K562 (cell line): ENCODE measurements around the gene CACNA1A. TPM values are rescaled to one million over a fixed set of nuclear protein-coding genes. Genes with fewer than 3 reads are reported as not detected.

Experiments
- ATAC-seq: fragments of 200-7000 bp; cut with Tn5 transposase; 3 replicates; pipeline ENCODE4 v1.9.1; 2020; ENCODE audit warnings: moderate library complexity
- BruUV-seq: library from RNA; stranded (reverse); fragments of 400-500 nt; replicated peaks from 2 replicates; lab custom pipeline; 2021; lab: Mats Ljungman, UMichigan
- CTCF ChIA-PET: fragments of 300-600 bp; formaldehyde crosslinking; extraction: SDS; loops from one replicate; lab custom pipeline; 2021; ENCODE audit warnings: low intra/inter-chr PET ratio; lab: Yijun Ruan, JAX
- POLR2A ChIA-PET: fragments of 300-600, 350-650 bp; sonication (Branson Sonifier 250); formaldehyde crosslinking; extraction: SDS; loops from one replicate; lab custom pipeline; 2021; ENCODE audit warnings: antibody characterized with exemption, inconsistent platforms; lab: Yijun Ruan, JAX
- DNase-seq, 4 experiments: peaks; one replicate each; pipeline versions ENCODE4 v3.0.0 to v3.0.0-alpha.2; 2011 to 2018; ENCODE audit warnings: low spot score in 3 of 4, mixed read lengths in 3 of 4; ENCODE audit errors: extremely low read depth in 1 of 4
- FAIRE-seq: peaks from 2 replicates; lab custom pipeline; 2011; peaks lifted over from hg19 to GRCh38; lab: Jason Lieb, UNC
- H2AFZ ChIP-seq: 2 replicates; pipeline ENCODE4 v1.6.0; 2011; ENCODE audit warnings: low read depth, low read length, control low read depth, inconsistent platforms
- H3K27ac ChIP-seq: fragments of 200-600 bp; 3 replicates; pipeline ENCODE4 v1.8.0; 2011; ENCODE audit warnings: low read depth, mild to moderate bottlenecking, control low read depth, inconsistent platforms, low read length, moderate library complexity, mixed read lengths; ENCODE audit errors: extremely low read depth
- H3K27me3 ChIP-seq, 2 experiments: fragments of 300-600 bp in 1 of 2; 2 replicates in 1 of 2; 3 replicates in 1 of 2; pipeline versions ENCODE4 v1.6.0 to v1.8.0; 2011; ENCODE audit warnings: inconsistent platforms in 2 of 2, low read length in 2 of 2, mild to moderate bottlenecking in 1 of 2, mixed read lengths in 1 of 2, moderate library complexity in 1 of 2; ENCODE audit not compliant: control insufficient read depth in 2 of 2, insufficient read depth in 2 of 2
- H3K36me3 ChIP-seq: fragments of 300-600 bp; 3 replicates; pipeline ENCODE4 v1.8.0; 2011; ENCODE audit warnings: mild to moderate bottlenecking, low read length, inconsistent platforms; ENCODE audit not compliant: control insufficient read depth, insufficient read depth
- H3K4me1 ChIP-seq, 2 experiments: fragments of 200-600 bp in 1 of 2; replicated peaks in 1 of 2; 2 replicates in 1 of 2; 3 replicates in 1 of 2; pipeline versions ENCODE4 v1.5.1 to v1.8.0; 2011; ENCODE audit warnings: inconsistent platforms in 2 of 2, low read length in 2 of 2, mild to moderate bottlenecking in 1 of 2, mixed read lengths in 1 of 2, moderate library complexity in 1 of 2; ENCODE audit not compliant: control insufficient read depth in 2 of 2, insufficient read depth in 2 of 2
- H3K4me2 ChIP-seq: 2 replicates; pipeline ENCODE4 v1.6.1; 2011; ENCODE audit warnings: low read length, control low read depth, inconsistent platforms, mixed read lengths; ENCODE audit not compliant: insufficient read depth
- H3K4me3 ChIP-seq: fragments of 200-600 bp; sonication (generic), shearing (Covaris generic); 2 replicates; pipeline ENCODE4 v1.5.1; 2016; ENCODE audit warnings: control low read depth, inconsistent platforms
- H3K79me2 ChIP-seq: fragments of 200-600 bp; 3 replicates; pipeline ENCODE4 v1.8.0; 2011; ENCODE audit warnings: low read length, inconsistent platforms; ENCODE audit not compliant: control insufficient read depth, insufficient read depth
- H3K9ac ChIP-seq, 2 experiments: 2 replicates each; pipeline versions ENCODE4 v1.6.0 to v1.6.1; 2011; ENCODE audit warnings: low read depth in 2 of 2, low read length in 2 of 2, control low read depth in 1 of 2, inconsistent platforms in 1 of 2, mild to moderate bottlenecking in 1 of 2, mixed read lengths in 1 of 2; ENCODE audit not compliant: insufficient read depth in 1 of 2
- H3K9me1 ChIP-seq: one replicate; pipeline ENCODE4 v1.6.0; 2011; ENCODE audit warnings: inconsistent platforms, mild to moderate bottlenecking, low read length, moderate library complexity; ENCODE audit not compliant: control insufficient read depth, insufficient read depth
- H3K9me3 ChIP-seq: replicated peaks from 2 replicates; pipeline ENCODE4 v1.5.1; 2011; ENCODE audit warnings: low read depth, low read length, inconsistent platforms; ENCODE audit not compliant: control insufficient read depth, insufficient read depth
- H4K20me1 ChIP-seq: replicated peaks from 2 replicates; pipeline ENCODE4 v1.6.1; 2011; ENCODE audit warnings: low read length, inconsistent platforms, mixed read lengths; ENCODE audit not compliant: control insufficient read depth, insufficient read depth
- CHD4 ChIP-seq: fragments of 200-600 bp; sonication (generic); IDR thresholded peaks from 3 replicates; pipeline ENCODE4 v1.6.1; 2012; ENCODE audit warnings: low read depth, mild to moderate bottlenecking, mixed read lengths, low read length, inconsistent platforms; ENCODE audit not compliant: insufficient read depth, insufficient replicate concordance, poor library complexity, severe bottlenecking
- CREBBP ChIP-seq: IDR thresholded peaks from one replicate; pipeline ENCODE4 v1.6.1; 2012; ENCODE audit warnings: low read depth, mild to moderate bottlenecking, control low read depth, inconsistent platforms, low read length
- NFYB ChIP-seq: IDR thresholded peaks from 2 replicates; pipeline ENCODE4 v1.6.1; 2011; ENCODE audit warnings: mild to moderate bottlenecking, moderate library complexity; ENCODE audit not compliant: insufficient read length; ENCODE audit errors: extremely low read depth
- RBM25 ChIP-seq: fragments of 200-400 bp; formaldehyde crosslinking; IDR thresholded peaks from 2 replicates; pipeline ENCODE4 v1.6.1; 2018; ENCODE audit warnings: low read length, low read depth, moderate library complexity; ENCODE audit not compliant: severe bottlenecking
- TFE3 ChIP-seq: fragments of 450-650 bp; formaldehyde crosslinking; IDR thresholded peaks from 2 replicates; pipeline ENCODE4 v1.4.0; 2020; ENCODE audit warnings: mild to moderate bottlenecking, mixed read lengths
- ZNF3 ChIP-seq: fragments of 250-450 bp; sonication (Bioruptor Pico); IDR thresholded peaks from 2 replicates; pipeline ENCODE4 v1.5.0; 2021; ENCODE audit warnings: mild to moderate bottlenecking, moderate library complexity
- ZNF79 ChIP-seq: fragments of 250-450 bp; sonication (Bioruptor Pico); IDR thresholded peaks from 2 replicates; pipeline ENCODE4 v1.4.0; 2020; ENCODE audit warnings: low read depth, mild to moderate bottlenecking, moderate library complexity
- WGBS: fragments of 100-300 bp; shearing (Covaris generic); methylation state at CpG from one replicate; pipeline ENCODE4 v1.1.6; 2016; ENCODE audit warnings: low coverage, mixed read lengths; ENCODE audit not compliant: insufficient coverage; ENCODE audit errors: missing lambda C conversion rate; 5-methylcytosine and 5-hydroxymethylcytosine counted together
- in situ Hi-C: fragments of 300-500 bp; cut with MboI; formaldehyde crosslinking; loops from 4 replicates; pipeline ENCODE4 v1.15.0; 2018; ENCODE audit warnings: inconsistent platforms, mixed read lengths
- intact Hi-C: fragments of 100-400 bp; cut with micrococcal nuclease; formaldehyde crosslinking; loops from 2 replicates; pipeline ENCODE4 v1.14.2; 2022
- polyA plus RNA-seq, 8 experiments: library from polyadenylated mRNA; depleted of rRNA in 4 of 8; stranded (reverse) in 5 of 8; unstranded in 3 of 8; fragments of >200 nt; fragmentation: Nextera tagmentation in 2 of 8; fragmentation: Illumina TruSeq in 1 of 8; extraction: Ambion mirVana in 2 of 8; extraction: Trizol in 1 of 8; gene quantifications; 2 replicates each; pipeline versions ENCODE4 v1.2.1 to v1.2.3, GENCODE V29; 2011 to 2014; ENCODE audit warnings: inconsistent platforms in 1 of 8, missing spikeins in 1 of 8
- total RNA-seq, 7 experiments: library from RNA; depleted of rRNA in 6 of 7; stranded (reverse); fragments of >200 nt in 6 of 7; fragmentation: Illumina TruSeq in 2 of 7; extraction: Trizol in 2 of 7; gene quantifications; 2 replicates each; pipeline versions ENCODE4 v1.2.1 to v1.2.3, GENCODE V29; 2011 to 2021; ENCODE audit warnings: low replicate concordance in 1 of 7

CACNA1A gene
- total and polyA plus RNA-seq, 9 of the 15 experiments (the other 6 are each of a cell fraction or from before 2014, with no cell fraction given): 0.03 to 0.20 (median 0.09) TPM; not detected in 1

DNA sequence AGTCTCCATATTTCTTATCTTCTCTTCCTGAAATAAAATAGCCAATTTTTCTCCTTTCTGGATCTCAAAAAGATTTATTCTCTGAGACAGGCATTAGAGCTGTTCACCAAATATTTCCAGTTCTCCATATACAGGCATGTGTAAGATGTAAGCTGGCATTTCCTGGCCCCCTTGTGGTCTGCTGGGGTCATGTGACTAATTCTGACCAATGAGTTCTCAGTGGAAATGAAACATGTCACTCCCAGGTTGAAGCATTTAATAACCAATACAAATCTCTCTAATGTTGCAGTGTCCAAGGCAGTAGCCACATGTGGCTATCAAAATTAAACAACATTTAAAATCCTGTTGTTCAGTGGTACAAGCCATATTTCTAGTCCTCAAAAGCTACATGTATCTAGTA is 14.8 kb upstream of the CACNA1A start (continued):
- TF ChIP-seq ZNF3 (CRISPR knock-in tag): no peak
- peak; percentile 78 for TF ChIP-seq NFYB
- no peak for TF ChIP-seq CHD4
- TF ChIP-seq TFE3: peak; percentile 44
- TF ChIP-seq, all 486 proteins: peak for 5

DNA sequence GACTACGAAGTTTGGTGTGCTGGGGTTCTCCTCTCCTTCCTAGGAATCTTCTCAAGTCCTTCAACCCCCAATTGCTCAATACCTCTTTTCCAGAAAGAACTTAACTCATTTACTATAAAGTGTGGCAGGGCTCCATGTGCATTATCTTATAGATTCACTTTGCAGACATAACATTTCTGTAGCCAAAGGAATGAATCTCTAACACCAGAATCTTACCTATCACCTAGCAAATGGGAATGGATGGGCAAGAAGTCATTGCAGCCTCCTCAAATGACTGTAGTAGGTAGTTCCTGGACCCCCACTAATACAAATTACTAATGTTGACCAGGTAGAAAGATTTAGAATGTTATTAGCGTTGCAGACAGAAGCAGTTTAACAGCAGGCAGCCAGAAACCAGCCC is 5.7 kb upstream of the CACNA1A start:
- Histone ChIP-seq H2AFZ (no peak overlapping the region), H3K4me2 (no peak overlapping the region), H3K9ac (no peak overlapping the region), H3K36me3 (no peaks in the 10 kb centered on the region), H4K20me1 (no peaks in the 10 kb centered on the region), H3K9me1 (no peaks in the 10 kb centered on the region), H3K27me3 (peaks cover 10 to 20% of the 10 kb centered on the region in 2 experiments; a peak in 4 of 5 replicates), H3K79me2 (no peaks in the 10 kb centered on the region), H3K27ac (no peak overlapping the region), H3K4me3 (no peak overlapping the region), H3K4me1 (no peaks in the 10 kb centered on the region), H3K9me3 (no peaks in the 10 kb centered on the region)
- peak; percentile 96 for TF ChIP-seq ZNF79
- no peak for TF ChIP-seq CREBBP
- TF ChIP-seq RBM25: peak; percentile 64
- WGBS: 0% methylated on average over 2 of the region's 2 CpGs
- ChIA-PET POLR2A (no interaction called here), CTCF (no interaction called here)
- FAIRE-seq (no peak), DNase-seq (no peak), ATAC-seq (no peak)
- in situ Hi-C loops (no loop called here), intact Hi-C loops (no loop called here)
- no TSS peak for BruUV-seq
